ENCODE measurements around the gene MYO1H. TPM values are rescaled to one million over a fixed set of nuclear protein-coding genes. Genes with fewer than 3 reads are reported as not detected.

The MYO1H gene
- total and polyA plus RNA-seq, 2 experiments from 2014 or later = not detected

- Histone ChIP-seq H3F3A (replicated peaks; ENCODE audit: low read depth) (0 out of 2 replicates have a peak, but pooled peaks cover 2% of the 10 kb centered on the region), H3K27me3 (ENCODE audit: insufficient read depth) (no peaks in the 10 kb centered on the region), H3K79me2 (replicated peaks; ENCODE audit: insufficient read depth) (peaks cover 34% of the 10 kb centered on the region), H4K20me1 (replicated peaks; ENCODE audit: insufficient read depth) (peaks cover 5% of the 10 kb centered on the region), H3K4me2 (no peak overlapping the region), H2AFZ (no peak overlapping the region), H3K36me3 (ENCODE audit: insufficient read depth) (peaks cover 44% of the 10 kb centered on the region), H3K27ac (ENCODE audit: low read depth) (no peak overlapping the region), H3K4me3 (no peak overlapping the region), H3K4me1 (ENCODE audit: insufficient read depth) (peaks cover 8% of the 10 kb centered on the region), H3K9me2 (ENCODE audit: insufficient read depth) (no peaks in the 10 kb centered on the region)
- peaks cover 7% of the 10 kb centered on the region for H3K4me1 Mint-ChIP-seq
- DNase-seq (ENCODE audit: low spot score) = no peak
- H3K27me3 Mint-ChIP-seq (ENCODE audit: insufficient read depth, low read depth, poor library complexity) = peaks cover 1% of the 10 kb centered on the region
- H3K4me3 Mint-ChIP-seq = no peak overlapping the region
- no peak overlapping the region for H3K27ac Mint-ChIP-seq
- H3K36me3 Mint-ChIP-seq (ENCODE audit: low read depth) = peaks cover 78% of the 10 kb centered on the region
- no peaks in the 10 kb centered on the region for H3K9me3 Mint-ChIP-seq
- TF ChIP-seq STAT1 (IDR thresholded peaks at IDR 0.05; ENCODE audit: unreplicated experiment) (no peak), EZH2phosphoT487 (IDR thresholded peaks at IDR 0.05; ENCODE audit: unreplicated experiment) (no peak), REST (IDR thresholded peaks at IDR 0.05; ENCODE audit: unreplicated experiment) (no peak), CREB1 (CRISPR knock-in tag; IDR thresholded peaks at IDR 0.05; ENCODE audit: low read depth) (no peak), ZNF462 (CRISPR knock-in tag; IDR thresholded peaks at IDR 0.05) (no peak), CTCF (conservative IDR thresholded peaks at IDR 0.05; ENCODE audit: low read depth in 2 of 2) (no peak), ZNF114 (CRISPR knock-in tag; IDR thresholded peaks at IDR 0.05) (no peak), POLR2AphosphoS5 (IDR thresholded peaks at IDR 0.05; ENCODE audit: low read depth) (no peak), EZH2 (IDR thresholded peaks at IDR 0.05; ENCODE audit: low read depth, unreplicated experiment) (no peak), ETS1 (IDR thresholded peaks at IDR 0.05) (no peak), NANOG (IDR thresholded peaks at IDR 0.05; ENCODE audit: borderline replicate concordance) (no peak), ZNF331 (CRISPR knock-in tag; IDR thresholded peaks at IDR 0.05; ENCODE audit: low read depth) (no peak), JUNB (IDR thresholded peaks at IDR 0.05; ENCODE audit: unreplicated experiment) (no peak)
- ATAC-seq = no peak
Measured at GRCh38 chr12:109452489-109452888, 104.8 kb downstream of the MYO1H start.

Measured in GM23338 (cell line).